AG09309 (cell line): ENCODE data around the gene BEGAIN.

Source experiments
- DNase-seq: peaks from one replicate; pipeline ENCODE4 v3.0.0-alpha.2; 2010; ENCODE audit warnings: low read depth
- H3K4me3 ChIP-seq: 2 replicates; pipeline ENCODE4 v1.5.1; 2011; ENCODE audit warnings: mild to moderate bottlenecking, low read depth, low read length, moderate library complexity; ENCODE audit not compliant: control insufficient read depth
- CTCF ChIP-seq: IDR thresholded peaks from 2 replicates; pipeline ENCODE4 v1.5.1; 2011; ENCODE audit warnings: mild to moderate bottlenecking, low read depth, low read length, inconsistent platforms; ENCODE audit not compliant: insufficient read depth, control insufficient read depth; ENCODE audit errors: missing control alignments

BEGAIN gene

GRCh38 chr14:100605230-100605629 lies 18.0 kb upstream of the BEGAIN start:
- no peak for TF ChIP-seq CTCF
- DNase-seq = no peak
- no peak overlapping the region for H3K4me3 ChIP-seq

- no peak for DNase-seq
- no peak for TF ChIP-seq CTCF
- H3K4me3 ChIP-seq = no peak overlapping the region
Observed at GRCh38 chr14:100604709-100605108, 17.5 kb upstream of the BEGAIN start.

- DNase-seq = no peak
Observed at GRCh38 chr14:100604121-100604501, 16.9 kb upstream of the BEGAIN start.

GRCh38 chr14:100603341-100604120 lies 16.3 kb upstream of the BEGAIN start:
- no peak for TF ChIP-seq CTCF
- H3K4me3 ChIP-seq = no peak overlapping the region
- DNase-seq = no peak

More at GRCh38 chr14:100604121-100604501, 16.9 kb upstream of the BEGAIN start:
- H3K4me3 ChIP-seq = no peak overlapping the region
- no peak for TF ChIP-seq CTCF

GRCh38 chr14:100602621-100603230 lies 15.5 kb upstream of the BEGAIN start:
- no peak for DNase-seq
- no peak for TF ChIP-seq CTCF
- no peak overlapping the region for H3K4me3 ChIP-seq

GRCh38 chr14:100601914-100602313 lies 14.7 kb upstream of the BEGAIN start:
- no peak for TF ChIP-seq CTCF
- no peak overlapping the region for H3K4me3 ChIP-seq
- no peak for DNase-seq
